ENCODE data around the gene MCM3AP.

DNA sequence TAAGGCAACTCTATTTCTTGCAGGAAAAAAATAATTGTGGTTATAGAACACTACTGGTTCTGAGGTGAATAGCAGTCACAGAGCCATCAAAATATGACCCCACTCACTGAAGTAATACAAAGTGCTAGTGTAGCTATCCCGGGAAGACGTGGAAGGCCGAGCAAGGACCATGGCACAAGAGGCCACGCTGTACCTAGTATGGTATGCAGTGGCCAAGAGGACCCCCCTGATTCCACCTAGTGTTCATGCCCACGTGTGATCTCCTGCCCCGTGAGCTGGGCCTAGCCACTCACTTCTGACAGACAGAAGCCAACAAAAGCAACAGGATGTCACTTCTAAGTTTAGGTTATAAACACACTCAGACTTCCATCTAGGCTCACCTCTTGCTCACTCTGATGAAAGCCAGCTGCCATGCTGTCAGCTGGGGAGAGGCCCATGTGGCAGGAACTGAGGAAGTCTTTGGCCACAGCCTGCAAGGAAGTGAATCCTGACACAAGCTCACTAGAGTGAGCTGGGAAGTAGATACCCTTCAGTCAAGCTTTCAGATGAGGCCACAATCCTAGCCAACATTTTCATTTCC is 35.2 kb downstream of the MCM3AP start:
- TF ChIP-seq SUZ12 (IDR thresholded peaks at IDR 0.05; ENCODE audit: extremely low read depth, insufficient read depth, insufficient read length) (no peak), YY1 (IDR thresholded peaks at IDR 0.05; ENCODE audit: insufficient read depth, insufficient read length) (no peak), ZNF274 (IDR thresholded peaks at IDR 0.05; ENCODE audit: low read depth, low read length) (no peak)

All from NT2/D1 (cell line).